ENCODE data around the gene COL25A1. TPM values are rescaled to one million over a fixed set of nuclear protein-coding genes. Genes with fewer than 3 reads are reported as not detected.
A peak's percentile ranks its signal among the peaks of the same experiment; 100 is the strongest.

COL25A1 gene
- total and polyA plus RNA-seq, 11 donors, result 0.19 to 1.8 (median 0.50) TPM

DNA sequence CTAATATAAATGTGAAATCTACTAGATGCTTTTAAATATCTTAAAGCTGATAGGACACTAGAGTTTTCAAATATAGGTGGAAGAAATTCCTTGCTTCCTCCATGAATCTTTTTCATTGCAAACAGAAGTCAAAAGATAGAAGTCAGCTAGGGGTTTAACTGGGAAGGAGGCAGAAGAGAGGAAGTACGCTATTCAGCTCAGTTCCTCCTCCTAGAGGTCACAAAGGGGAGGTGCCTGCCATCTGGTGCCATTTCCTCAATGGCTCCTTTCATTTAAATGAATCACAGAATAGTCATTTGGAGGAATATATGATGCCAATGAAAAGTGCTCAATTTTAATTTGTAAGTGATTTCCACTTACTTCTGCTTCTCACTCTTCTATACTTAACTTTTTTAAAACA is 8.5 kb downstream of the COL25A1 start:
- Histone ChIP-seq H3K4me1 (no peaks in the 10 kb centered on the region), H3K36me3 (no peaks in the 10 kb centered on the region), H3K4me3 (no peak overlapping the region), H3K9me3 (no peaks in the 10 kb centered on the region), H3K27me3 (peaks cover 0 to 7% (median 0%) of the 10 kb centered on the region in 9 donors), H3K27ac (no peak overlapping the region)
- no peak for ATAC-seq
- no peak for TF ChIP-seq POLR2A (IDR thresholded peaks at IDR 0.05)
- TF ChIP-seq, protein P1, sequence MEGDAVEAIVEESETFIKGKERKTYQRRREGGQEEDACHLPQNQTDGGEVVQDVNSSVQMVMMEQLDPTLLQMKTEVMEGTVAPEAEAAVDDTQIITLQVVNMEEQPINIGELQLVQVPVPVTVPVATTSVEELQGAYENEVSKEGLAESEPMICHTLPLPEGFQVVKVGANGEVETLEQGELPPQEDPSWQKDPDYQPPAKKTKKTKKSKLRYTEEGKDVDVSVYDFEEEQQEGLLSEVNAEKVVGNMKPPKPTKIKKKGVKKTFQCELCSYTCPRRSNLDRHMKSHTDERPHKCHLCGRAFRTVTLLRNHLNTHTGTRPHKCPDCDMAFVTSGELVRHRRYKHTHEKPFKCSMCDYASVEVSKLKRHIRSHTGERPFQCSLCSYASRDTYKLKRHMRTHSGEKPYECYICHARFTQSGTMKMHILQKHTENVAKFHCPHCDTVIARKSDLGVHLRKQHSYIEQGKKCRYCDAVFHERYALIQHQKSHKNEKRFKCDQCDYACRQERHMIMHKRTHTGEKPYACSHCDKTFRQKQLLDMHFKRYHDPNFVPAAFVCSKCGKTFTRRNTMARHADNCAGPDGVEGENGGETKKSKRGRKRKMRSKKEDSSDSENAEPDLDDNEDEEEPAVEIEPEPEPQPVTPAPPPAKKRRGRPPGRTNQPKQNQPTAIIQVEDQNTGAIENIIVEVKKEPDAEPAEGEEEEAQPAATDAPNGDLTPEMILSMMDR (IDR thresholded peaks at IDR 0.05), result peak in 8 of 12 donors; percentile 9 to 29 (median 24)
- WGBS, 4 donors, result 57 to 70% (median 60%) methylated on average over 1 of the region's 1 CpG
- intact Hi-C loops (cut with DNase I), result loop anchor here in 4 of 10 donors (10.0 kb wide), 2 partner anchors 109 to 459 kb away; no protein-coding TSS in a partner anchor
- peak in 1 of 5 donors; percentile 24 for DNase-seq

DNA sequence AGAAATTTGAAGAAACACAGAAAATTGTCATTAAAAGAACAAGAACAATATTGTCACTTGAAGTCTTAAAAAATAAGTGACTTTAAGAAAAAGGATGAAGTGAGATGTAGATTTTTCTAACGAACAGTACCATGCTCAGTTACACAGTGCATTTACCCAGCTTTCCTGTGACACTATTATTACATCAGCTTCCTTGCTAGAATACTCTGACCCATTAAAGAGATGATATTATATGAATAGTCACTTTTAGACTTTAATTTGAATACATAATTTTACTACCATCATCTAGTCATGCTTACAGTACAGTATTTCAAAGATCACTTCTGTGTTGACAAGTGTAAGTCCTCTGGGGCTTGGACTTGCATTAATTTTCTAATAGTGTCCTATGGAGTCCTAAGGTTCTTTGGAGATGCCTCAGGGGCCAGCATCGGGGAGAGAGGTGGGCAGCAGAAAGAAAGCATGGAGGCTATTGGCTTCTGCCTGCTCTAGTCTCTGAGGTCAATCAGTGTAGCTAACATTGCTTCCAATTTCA is 10.7 kb downstream of the COL25A1 start:
- no peaks in the 10 kb centered on the region for H3K27me3 ChIP-seq
- intact Hi-C loops (cut with DNase I), result loop anchor here in 4 of 10 donors (10.0 kb wide), 2 partner anchors 107 to 457 kb away; no protein-coding TSS in a partner anchor
- TF ChIP-seq, protein P1 (IDR thresholded peaks at IDR 0.05), result no peak
- no peak for TF ChIP-seq POLR2A (IDR thresholded peaks at IDR 0.05)
- H3K36me3 ChIP-seq, result no peaks in the 10 kb centered on the region
- no peaks in the 10 kb centered on the region for H3K4me1 ChIP-seq
- ATAC-seq (no peak), DNase-seq (no peak)
- no peak overlapping the region for H3K4me3 ChIP-seq
- WGBS, 4 donors, result 89 to 92% (median 90%) methylated on average over 2 of the region's 2 CpGs
- H3K27ac ChIP-seq, result no peak overlapping the region
- H3K9me3 ChIP-seq, result no peaks in the 10 kb centered on the region

DNA sequence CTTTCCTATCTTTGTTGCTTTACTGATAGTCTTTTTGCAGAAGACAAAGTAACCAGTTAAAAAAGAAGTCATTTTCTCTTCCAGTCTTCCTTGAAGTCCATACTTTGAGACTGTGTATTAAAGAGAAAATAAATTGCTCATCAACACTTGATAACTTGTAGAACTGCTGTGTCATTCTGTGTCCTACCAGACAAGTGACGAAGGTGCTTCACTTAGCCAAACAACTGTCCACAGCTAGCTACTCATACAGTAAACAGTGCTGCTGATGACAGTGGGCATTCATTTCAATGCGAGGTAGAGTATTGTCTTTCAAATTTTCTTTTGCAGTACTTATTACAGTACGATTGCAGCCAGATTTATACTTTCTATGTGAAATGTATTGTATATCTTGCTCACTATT is 11.5 kb downstream of the COL25A1 start:
- Histone ChIP-seq H3K36me3 (no peaks in the 10 kb centered on the region), H3K27me3 (no peaks in the 10 kb centered on the region), H3K4me3 (no peak overlapping the region), H3K27ac (no peak overlapping the region), H3K4me1 (no peaks in the 10 kb centered on the region), H3K9me3 (no peaks in the 10 kb centered on the region)
- DNase-seq (no peak), ATAC-seq (peak in 3 of 4 donors; percentile 50 to 69 (median 55))
- TF ChIP-seq POLR2A (IDR thresholded peaks at IDR 0.05), result no peak
- intact Hi-C loops (cut with DNase I), result loop anchor here in 4 of 10 donors (10.0 kb wide), 2 partner anchors 106 to 456 kb away; no protein-coding TSS in a partner anchor
- 42 to 60% (median 56%) methylated on average over 3 of the region's 3 CpGs for WGBS, 4 donors

DNA sequence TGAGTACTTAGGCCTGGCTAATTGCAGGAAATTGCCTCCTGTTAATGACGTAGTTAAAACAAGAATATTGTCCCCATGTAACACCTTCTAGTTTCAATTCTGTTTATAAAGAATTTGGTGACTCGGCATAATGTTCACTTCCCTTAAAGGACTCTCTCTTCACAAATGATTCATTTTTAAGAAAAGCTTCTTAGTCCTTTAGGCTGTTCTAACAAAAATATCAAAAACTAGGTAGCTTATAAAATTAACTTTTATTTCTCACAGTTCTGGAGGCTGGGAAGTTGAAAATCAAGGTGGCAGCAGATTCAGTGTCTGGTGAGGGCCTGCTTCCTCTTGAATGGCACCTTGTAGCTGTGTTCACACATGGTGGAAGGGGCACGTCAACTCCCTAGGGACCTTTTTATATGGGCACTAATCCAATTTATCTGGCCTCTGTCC is 23.8 kb downstream of the COL25A1 start:
- ATAC-seq (no peak), DNase-seq (no peak)
- TF ChIP-seq, protein P1 (IDR thresholded peaks at IDR 0.05), result no peak
- TF ChIP-seq POLR2A (IDR thresholded peaks at IDR 0.05), result no peak
- Histone ChIP-seq H3K36me3 (no peaks in the 10 kb centered on the region), H3K9me3 (no peaks in the 10 kb centered on the region), H3K4me1 (no peaks in the 10 kb centered on the region), H3K27ac (no peak overlapping the region), H3K4me3 (no peak overlapping the region), H3K27me3 (no peaks in the 10 kb centered on the region)
- intact Hi-C loops (cut with DNase I), result no loop called here
- WGBS, 4 donors, result 49 to 63% (median 58%) methylated on average over 3 of the region's 3 CpGs

Measured in heart left ventricle (tissue), 16 donors.